Measurements from ENCODE around the gene NCDN. TPM values are rescaled to one million over a fixed set of nuclear protein-coding genes. Genes with fewer than 3 reads are reported as not detected.
A peak's percentile ranks its signal among the peaks of the same experiment; 100 is the strongest.

NCDN gene
- polyA plus RNA-seq, 1 donor (not counting 4 experiments of a cell fraction or from before 2014, with no cell fraction given), result 10.5 TPM

- no peaks in the 10 kb centered on the region for H3K9me3 ChIP-seq (ENCODE audit: control insufficient read depth, low read depth, low read length)
- no peak overlapping the region for H3K4me3 ChIP-seq (ENCODE audit: control insufficient read depth in 2 of 3, extremely low read depth in 1 of 3, insufficient read depth in 2 of 3, low read depth in 1 of 3, low read length in 3 of 3)
- TF ChIP-seq CTCF (optimal IDR thresholded peaks at IDR 0.05 in 1 of 3, IDR thresholded peaks at IDR 0.05 in 1 of 3, conservative IDR thresholded peaks at IDR 0.05 in 1 of 3; ENCODE audit: extremely low read depth in 1 of 3, insufficient read depth in 2 of 3, low read length in 3 of 3), result no peak
- TF ChIP-seq EZH2 (IDR thresholded peaks at IDR 0.05; ENCODE audit: low read length), result no peak
- H3K9me1 ChIP-seq (ENCODE audit: control insufficient read depth, extremely low read depth, insufficient read depth, low read length), result no peaks in the 10 kb centered on the region
- peaks cover 0 to 3% of the 10 kb centered on the region in 2 experiments for H3K36me3 ChIP-seq (ENCODE audit: control insufficient read depth in 2 of 2, extremely low read depth in 1 of 2, insufficient read depth in 2 of 2, low read length in 2 of 2)
- H3K4me1 ChIP-seq (ENCODE audit: control insufficient read depth, extremely low read depth, insufficient read depth, low read length), result no peaks in the 10 kb centered on the region
- H2AFZ ChIP-seq (ENCODE audit: control insufficient read depth, low read length), result no peak overlapping the region
- no peak for DNase-seq (ENCODE audit: low read depth, low spot score)
- no peaks in the 10 kb centered on the region for H3K27me3 ChIP-seq (ENCODE audit: control insufficient read depth, extremely low read depth, insufficient read depth, low read length)
- no peak overlapping the region for H3K27ac ChIP-seq (ENCODE audit: control insufficient read depth, insufficient read depth, low read length)
- H4K20me1 ChIP-seq (ENCODE audit: control insufficient read depth, extremely low read depth, insufficient read depth, low read length), result no peaks in the 10 kb centered on the region
- H3K4me2 ChIP-seq (ENCODE audit: control insufficient read depth, extremely low read depth, insufficient read depth, low read depth, low read length), result no peak overlapping the region
- FAIRE-seq, result no peak
- H3K9ac ChIP-seq (ENCODE audit: control insufficient read depth, extremely low read depth, insufficient read depth, low read length), result no peak overlapping the region
- dilution Hi-C loops (cut with MboI; ENCODE audit: extremely low pct_ligation_motif_present, low sequenced_read_pairs), result no loop called here
- H3K79me2 ChIP-seq (ENCODE audit: control insufficient read depth, insufficient read depth, low read length), result no peaks in the 10 kb centered on the region
Observed at GRCh38 chr1:35537806-35538205, 19.8 kb upstream of the NCDN start.

- FAIRE-seq, result peak; percentile 26
- Histone ChIP-seq H3K4me2 (ENCODE audit: control insufficient read depth, extremely low read depth, insufficient read depth, low read depth, low read length) (no peak overlapping the region), H3K9me1 (ENCODE audit: control insufficient read depth, extremely low read depth, insufficient read depth, low read length) (no peaks in the 10 kb centered on the region), H3K79me2 (ENCODE audit: control insufficient read depth, insufficient read depth, low read length) (no peaks in the 10 kb centered on the region), H2AFZ (ENCODE audit: control insufficient read depth, low read length) (no peak overlapping the region), H3K9me3 (ENCODE audit: control insufficient read depth, low read depth, low read length) (no peaks in the 10 kb centered on the region), H3K36me3 (ENCODE audit: control insufficient read depth in 2 of 2, extremely low read depth in 1 of 2, insufficient read depth in 2 of 2, low read length in 2 of 2) (peaks cover 0 to 3% of the 10 kb centered on the region in 2 experiments), H3K4me3 (ENCODE audit: control insufficient read depth in 2 of 3, extremely low read depth in 1 of 3, insufficient read depth in 2 of 3, low read depth in 1 of 3, low read length in 3 of 3) (no peak overlapping the region), H3K9ac (ENCODE audit: control insufficient read depth, extremely low read depth, insufficient read depth, low read length) (no peak overlapping the region), H3K27ac (ENCODE audit: control insufficient read depth, insufficient read depth, low read length) (no peak overlapping the region), H4K20me1 (ENCODE audit: control insufficient read depth, extremely low read depth, insufficient read depth, low read length) (no peaks in the 10 kb centered on the region), H3K27me3 (ENCODE audit: control insufficient read depth, extremely low read depth, insufficient read depth, low read length) (no peaks in the 10 kb centered on the region), H3K4me1 (ENCODE audit: control insufficient read depth, extremely low read depth, insufficient read depth, low read length) (no peaks in the 10 kb centered on the region)
- TF ChIP-seq EZH2 (IDR thresholded peaks at IDR 0.05; ENCODE audit: low read length) (no peak), CTCF (optimal IDR thresholded peaks at IDR 0.05 in 1 of 3, IDR thresholded peaks at IDR 0.05 in 1 of 3, conservative IDR thresholded peaks at IDR 0.05 in 1 of 3; ENCODE audit: extremely low read depth in 1 of 3, insufficient read depth in 2 of 3, low read length in 3 of 3) (no peak)
- dilution Hi-C loops (cut with MboI; ENCODE audit: extremely low pct_ligation_motif_present, low sequenced_read_pairs), result no loop called here
- DNase-seq (ENCODE audit: low read depth, low spot score), result no peak
Observed at GRCh38 chr1:35539073-35539823, 18.4 kb upstream of the NCDN start.

Measured in keratinocyte (primary cell).